GM13977 (cell line): ENCODE results near the gene PURA.
A peak's percentile ranks its signal among the peaks of the same experiment; 100 is the strongest.

Source experiments
- DNase-seq: peaks from one replicate; pipeline ENCODE4 v3.0.0; 2012; ENCODE audit warnings: low spot score
- CTCF ChIP-seq: IDR thresholded peaks from 2 replicates; pipeline ENCODE4 v1.5.1; 2012; ENCODE audit warnings: mild to moderate bottlenecking, control low read depth; ENCODE audit not compliant: insufficient read depth; ENCODE audit errors: extremely low read depth, missing control alignments
- in situ Hi-C: fragments of 300-500 bp; cut with MboI; formaldehyde crosslinking; loops from one replicate; pipeline ENCODE4 v1.12.0; 2022; ENCODE audit warnings: low sequenced_read_pairs, low pct_unique_long_range_greater_than_20kb, mixed read lengths, inconsistent platforms; ENCODE audit not compliant: unreplicated experiment

The PURA gene

GRCh38 chr5:140162781-140163180, 48.9 kb downstream of the PURA start:
- no peak for TF ChIP-seq CTCF
- no peak for DNase-seq
- in situ Hi-C loops: loop anchor here (10.0 to 25.0 kb wide), 2 partner anchors 98 to 375 kb away; partner anchors contain the start of gene PSD2

GRCh38 chr5:140165101-140165922, 51.4 kb downstream of the PURA start:
- no peak for DNase-seq
- in situ Hi-C loops: loop anchor here (10.0 to 25.0 kb wide), 2 partner anchors 101 to 378 kb away; partner anchors contain the start of gene PSD2
- no peak for TF ChIP-seq CTCF

GRCh38 chr5:140165923-140166270, 52.0 kb downstream of the PURA start:
- no peak for DNase-seq

GRCh38 chr5:140166911-140167310, 53.0 kb downstream of the PURA start:
- no peak for TF ChIP-seq CTCF
- DNase-seq: no peak
- in situ Hi-C loops: loop anchor here (10.0 to 25.0 kb wide), 2 partner anchors 102 to 380 kb away; partner anchors contain the start of gene PSD2

More at GRCh38 chr5:140165923-140166270, 52.0 kb downstream of the PURA start:
- TF ChIP-seq CTCF: no peak
- in situ Hi-C loops: loop anchor here (10.0 to 25.0 kb wide), 2 partner anchors 101 to 379 kb away; partner anchors contain the start of gene PSD2

- no peak for DNase-seq
- in situ Hi-C loops: loop anchor here (10.0 to 25.0 kb wide), 2 partner anchors 104 to 381 kb away; partner anchors contain the start of gene PSD2
- TF ChIP-seq CTCF: no peak
Observed at GRCh38 chr5:140168371-140168770, 54.5 kb downstream of the PURA start.

GRCh38 chr5:140169410-140169809, 55.5 kb downstream of the PURA start:
- in situ Hi-C loops: loop anchor here (10.0 to 25.0 kb wide), 2 partner anchors 105 to 382 kb away; partner anchors contain the start of gene PSD2
- peak; percentile 18 for TF ChIP-seq CTCF
- no peak for DNase-seq
